MM.1S (cell line): ENCODE results near the gene ANO3.

Experiments
- EZH2 ChIP-seq: fragments of 300-600 bp; sonication (generic); optimal IDR thresholded peaks from 2 replicates; pipeline ENCODE3; 2017; ENCODE audit warnings: low read depth, mild to moderate bottlenecking, antibody characterized with exemption, low read length, mixed read lengths
- EZH2phosphoT487 ChIP-seq: fragments of 300-600 bp; sonication (generic); IDR thresholded peaks from 2 replicates; pipeline ENCODE4 v1.6.1; 2018; ENCODE audit warnings: antibody characterized with exemption, low read length
- TF ChIP-seq, protein P1 (sequence below): fragments of 300-600 bp; sonication (generic); IDR thresholded peaks from 2 replicates; pipeline ENCODE4 v1.5.1; 2016; ENCODE audit warnings: antibody characterized with exemption, low read length, mixed read lengths

DNA sequence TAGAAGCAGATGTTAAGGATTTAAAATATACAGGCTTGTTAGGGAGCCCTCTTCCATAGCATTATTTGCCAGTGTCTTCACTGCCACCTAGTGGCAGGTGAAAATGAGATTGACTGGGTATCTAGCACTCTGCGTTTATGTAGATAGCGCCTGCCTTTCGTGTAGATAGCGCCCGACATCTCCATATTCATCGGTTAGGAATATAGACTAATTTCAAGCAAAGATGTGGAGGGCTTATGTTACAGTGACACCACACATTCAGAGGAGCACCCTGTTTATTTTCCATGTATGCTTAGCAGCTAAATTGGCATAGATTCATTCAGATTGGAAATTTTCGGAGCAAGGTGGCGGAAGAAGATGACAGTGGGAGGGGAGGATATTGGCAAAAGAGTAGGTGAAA, 318.0 kb downstream of the ANO3 start:
- TF ChIP-seq, protein P1, sequence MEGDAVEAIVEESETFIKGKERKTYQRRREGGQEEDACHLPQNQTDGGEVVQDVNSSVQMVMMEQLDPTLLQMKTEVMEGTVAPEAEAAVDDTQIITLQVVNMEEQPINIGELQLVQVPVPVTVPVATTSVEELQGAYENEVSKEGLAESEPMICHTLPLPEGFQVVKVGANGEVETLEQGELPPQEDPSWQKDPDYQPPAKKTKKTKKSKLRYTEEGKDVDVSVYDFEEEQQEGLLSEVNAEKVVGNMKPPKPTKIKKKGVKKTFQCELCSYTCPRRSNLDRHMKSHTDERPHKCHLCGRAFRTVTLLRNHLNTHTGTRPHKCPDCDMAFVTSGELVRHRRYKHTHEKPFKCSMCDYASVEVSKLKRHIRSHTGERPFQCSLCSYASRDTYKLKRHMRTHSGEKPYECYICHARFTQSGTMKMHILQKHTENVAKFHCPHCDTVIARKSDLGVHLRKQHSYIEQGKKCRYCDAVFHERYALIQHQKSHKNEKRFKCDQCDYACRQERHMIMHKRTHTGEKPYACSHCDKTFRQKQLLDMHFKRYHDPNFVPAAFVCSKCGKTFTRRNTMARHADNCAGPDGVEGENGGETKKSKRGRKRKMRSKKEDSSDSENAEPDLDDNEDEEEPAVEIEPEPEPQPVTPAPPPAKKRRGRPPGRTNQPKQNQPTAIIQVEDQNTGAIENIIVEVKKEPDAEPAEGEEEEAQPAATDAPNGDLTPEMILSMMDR, result peak; percentile 79
- TF ChIP-seq EZH2phosphoT487 (no peak), EZH2 (no peak)
